Subcutaneous adipose tissue (tissue), 4 donors: Measurements from ENCODE around the gene SH3BP2. TPM values are rescaled to one million over a fixed set of nuclear protein-coding genes. Genes with fewer than 3 reads are reported as not detected.

Experiments used
- total RNA-seq, 4 donors: library from RNA; depleted of rRNA; stranded (reverse); fragments of >200 nt; gene quantifications; one replicate each; pipeline ENCODE4 v1.1.0, GENCODE V29; 2016
- TF ChIP-seq, protein P1 (sequence below): fragments of 450-650 bp; IDR thresholded peaks from one replicate; pipeline ENCODE4 v1.5.1; 2016; ENCODE audit warnings: low read depth, mild to moderate bottlenecking, control low read depth, antibody characterized with exemption, moderate library complexity

SH3BP2 gene
- total RNA-seq, 4 donors from 2014 or later = 23.5 to 52.7 (median 43.7) TPM

DNA sequence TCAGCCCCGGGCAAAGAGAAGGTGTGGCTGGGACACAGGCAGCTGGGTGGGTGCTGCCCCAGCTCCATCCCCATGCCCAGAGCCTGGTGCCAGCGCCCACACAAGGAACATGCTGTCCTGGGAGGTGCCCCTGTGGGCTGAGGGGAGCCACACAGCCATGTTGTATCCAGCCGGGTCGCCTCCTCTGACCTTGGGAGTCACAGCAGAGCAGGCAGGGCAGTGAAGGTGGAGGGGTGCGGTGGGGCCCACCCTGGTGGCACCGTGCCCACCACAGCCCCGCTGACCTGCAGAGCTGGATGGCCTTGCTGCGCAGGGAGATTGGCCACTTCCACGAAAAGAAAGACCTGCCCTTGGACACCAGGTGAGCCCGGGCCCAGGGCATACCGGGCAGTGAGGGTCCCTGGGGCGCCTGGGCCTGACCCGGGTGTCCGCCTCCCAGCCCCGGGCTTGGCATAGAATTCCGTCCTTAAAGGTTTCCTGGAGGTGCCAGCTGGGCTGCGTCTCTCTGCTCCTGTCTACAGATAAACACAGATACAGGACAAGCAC, 32.0 kb downstream of the SH3BP2 start:
- TF ChIP-seq, protein P1, sequence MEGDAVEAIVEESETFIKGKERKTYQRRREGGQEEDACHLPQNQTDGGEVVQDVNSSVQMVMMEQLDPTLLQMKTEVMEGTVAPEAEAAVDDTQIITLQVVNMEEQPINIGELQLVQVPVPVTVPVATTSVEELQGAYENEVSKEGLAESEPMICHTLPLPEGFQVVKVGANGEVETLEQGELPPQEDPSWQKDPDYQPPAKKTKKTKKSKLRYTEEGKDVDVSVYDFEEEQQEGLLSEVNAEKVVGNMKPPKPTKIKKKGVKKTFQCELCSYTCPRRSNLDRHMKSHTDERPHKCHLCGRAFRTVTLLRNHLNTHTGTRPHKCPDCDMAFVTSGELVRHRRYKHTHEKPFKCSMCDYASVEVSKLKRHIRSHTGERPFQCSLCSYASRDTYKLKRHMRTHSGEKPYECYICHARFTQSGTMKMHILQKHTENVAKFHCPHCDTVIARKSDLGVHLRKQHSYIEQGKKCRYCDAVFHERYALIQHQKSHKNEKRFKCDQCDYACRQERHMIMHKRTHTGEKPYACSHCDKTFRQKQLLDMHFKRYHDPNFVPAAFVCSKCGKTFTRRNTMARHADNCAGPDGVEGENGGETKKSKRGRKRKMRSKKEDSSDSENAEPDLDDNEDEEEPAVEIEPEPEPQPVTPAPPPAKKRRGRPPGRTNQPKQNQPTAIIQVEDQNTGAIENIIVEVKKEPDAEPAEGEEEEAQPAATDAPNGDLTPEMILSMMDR = no peak

DNA sequence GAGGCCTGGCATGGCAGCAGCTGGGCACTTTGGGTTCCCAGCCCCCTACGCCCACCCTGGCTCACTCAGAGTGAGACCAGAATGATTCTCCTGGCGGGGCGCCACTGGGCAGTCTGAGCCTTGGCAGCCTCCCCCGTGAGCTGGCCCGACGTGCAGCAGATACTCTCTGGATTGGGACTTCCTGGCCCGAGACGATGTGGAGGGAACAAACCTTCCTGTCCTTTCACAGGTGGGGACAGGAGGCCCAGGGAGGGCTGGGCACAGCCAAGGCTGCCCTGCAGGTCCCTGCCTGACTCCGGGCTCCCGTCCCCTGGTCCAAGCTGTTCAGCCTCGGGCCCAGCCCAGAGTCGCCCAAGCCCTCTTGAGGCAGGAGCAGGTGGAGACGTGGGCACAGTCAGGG, 32.9 kb downstream of the SH3BP2 start:
- TF ChIP-seq, protein P1 = no peak

DNA sequence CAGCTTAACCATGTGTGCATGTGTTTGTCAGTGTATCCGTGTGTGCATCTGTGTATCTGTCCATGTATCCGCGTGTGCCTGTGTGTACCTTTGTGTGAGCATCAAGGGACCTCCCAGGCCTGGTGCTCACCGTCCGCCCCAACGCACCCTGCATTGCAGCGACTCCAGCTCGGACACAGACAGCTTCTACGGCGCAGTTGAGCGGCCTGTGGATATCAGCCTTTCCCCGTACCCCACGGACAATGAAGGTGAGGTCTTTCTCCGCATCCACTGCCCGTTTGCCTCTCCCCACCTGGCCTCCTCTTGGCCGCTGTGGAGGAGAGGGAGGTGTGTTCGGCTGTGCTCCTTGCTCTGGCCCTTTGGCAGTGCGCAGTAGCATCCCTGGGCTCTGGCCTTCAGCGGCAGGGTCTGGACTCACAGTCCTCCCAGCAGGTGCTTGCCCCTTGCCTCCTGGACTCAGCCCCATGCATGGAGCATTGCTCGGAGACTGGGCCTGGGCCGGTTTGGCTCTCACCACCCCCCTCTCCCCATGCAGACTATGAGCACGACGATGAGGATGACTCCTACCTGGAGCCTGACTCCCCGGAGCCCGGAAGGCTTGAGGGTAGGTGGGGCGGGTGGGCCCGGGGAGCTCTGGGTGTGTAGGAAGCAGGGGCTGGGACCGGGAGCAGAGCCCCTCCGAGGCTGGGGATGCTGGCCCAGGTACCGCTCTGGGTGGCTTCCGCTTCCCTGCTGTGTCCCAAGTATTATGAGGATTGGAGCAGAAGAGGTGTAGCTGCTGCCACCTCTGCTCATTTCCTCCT, 34.4 kb downstream of the SH3BP2 start:
- TF ChIP-seq, protein P1 = no peak

DNA sequence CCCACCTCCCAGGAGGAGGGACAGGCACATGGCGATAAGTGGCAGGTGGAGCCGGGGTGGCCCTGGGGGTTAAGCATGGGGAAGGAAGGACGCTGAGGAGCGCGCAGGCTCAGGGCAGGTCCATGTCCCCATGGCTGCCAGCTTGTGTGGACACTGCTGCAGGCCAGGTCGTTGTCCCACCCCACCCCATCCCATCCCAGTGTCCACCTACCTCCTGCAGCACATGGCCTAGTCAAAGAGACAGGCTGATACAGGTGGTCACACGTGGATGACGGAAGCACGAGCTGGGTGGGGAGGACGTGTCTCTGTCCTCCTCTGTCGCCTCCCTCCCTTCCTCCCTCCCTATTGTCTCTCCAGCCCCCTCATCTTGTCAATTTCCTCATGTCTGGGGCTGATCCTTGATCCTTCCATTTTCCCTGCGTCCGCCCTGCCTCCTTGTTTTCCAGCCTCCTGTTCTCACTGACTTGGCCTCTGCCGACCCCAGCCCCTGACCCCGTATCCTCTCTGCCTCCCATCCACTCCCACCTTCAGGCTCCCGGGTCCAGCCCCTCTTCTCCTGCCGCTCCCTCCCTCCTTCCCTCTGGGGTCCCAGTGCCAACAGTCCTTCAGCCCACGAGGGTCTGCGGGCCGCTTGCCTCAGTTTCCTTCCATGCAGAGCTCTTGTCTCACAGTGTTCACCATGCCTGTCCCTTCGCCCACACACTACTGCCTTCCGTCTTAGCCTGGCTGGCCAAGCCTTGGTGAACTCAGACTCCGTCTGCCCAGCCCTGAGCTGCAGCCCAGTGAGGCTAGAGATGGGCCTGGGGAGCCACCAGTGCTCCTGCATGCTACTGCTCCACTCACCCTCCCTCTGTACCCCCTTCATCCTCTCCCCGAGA, 35.2 kb downstream of the SH3BP2 start:
- TF ChIP-seq, protein P1 = no peak

DNA sequence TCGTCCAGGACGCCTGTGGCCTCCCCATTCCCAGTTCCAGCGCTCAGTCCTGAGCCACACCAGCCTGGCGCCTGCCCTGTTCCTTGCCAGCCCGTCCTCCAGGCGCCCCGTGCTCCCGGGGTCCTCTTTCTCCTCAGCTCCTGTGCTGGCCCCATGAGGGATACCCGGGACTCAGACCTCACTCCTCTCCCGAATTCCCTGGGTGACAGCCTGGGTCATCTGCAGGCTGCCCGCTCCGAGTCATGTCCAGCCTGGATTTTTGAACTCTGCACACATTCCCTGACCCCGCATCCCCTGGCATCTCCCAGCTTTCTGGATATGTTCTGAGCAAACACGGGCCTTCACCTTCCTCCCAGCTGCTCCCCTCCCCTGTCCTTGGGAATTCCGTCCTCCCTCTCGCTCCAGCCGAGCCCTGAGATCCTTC, 35.9 kb downstream of the SH3BP2 start:
- TF ChIP-seq, protein P1 = no peak

DNA sequence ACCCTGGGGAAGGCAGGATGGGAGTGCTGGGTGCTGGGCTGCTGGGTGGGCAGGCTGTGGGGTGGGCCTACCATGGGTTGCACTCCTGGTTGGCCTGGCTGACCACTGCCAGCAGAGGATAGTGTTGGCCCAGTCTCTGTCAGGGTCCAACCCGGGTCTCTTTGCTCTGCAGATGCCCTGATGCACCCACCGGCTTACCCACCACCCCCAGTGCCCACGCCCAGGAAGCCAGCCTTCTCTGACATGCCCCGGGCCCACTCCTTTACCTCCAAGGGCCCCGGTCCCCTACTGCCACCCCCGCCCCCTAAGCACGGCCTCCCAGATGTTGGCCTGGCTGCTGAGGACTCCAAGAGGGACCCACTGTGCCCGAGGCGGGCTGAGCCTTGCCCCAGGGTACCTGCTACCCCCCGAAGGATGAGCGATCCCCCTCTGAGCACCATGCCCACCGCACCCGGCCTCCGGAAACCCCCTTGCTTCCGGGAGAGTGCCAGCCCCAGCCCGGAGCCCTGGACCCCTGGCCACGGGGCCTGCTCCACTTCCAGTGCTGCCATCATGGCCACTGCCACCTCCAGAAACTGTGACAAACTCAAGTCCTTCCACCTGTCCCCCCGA, 36.5 kb downstream of the SH3BP2 start:
- TF ChIP-seq, protein P1 = no peak
